ENCODE data around the gene NDUFC2.
"Not testable (repeated sequence)": the region's sequence is repeated elsewhere in the genome, so short reads cannot be mapped to it uniquely, and the experiment has no call there.

The NDUFC2 gene

GRCh38 chr11:78030429-78031325 is 49.0 kb downstream of the NDUFC2 start:
- no peak for DNase-seq (ENCODE audit: low read depth)

- not testable (repeated sequence) for DNase-seq (ENCODE audit: low read depth)
These were observed 51.2 kb downstream of the NDUFC2 start for GRCh38 chr11:78028423-78028822.

GRCh38 chr11:78027759-78028158 is 51.9 kb downstream of the NDUFC2 start:
- no peak for DNase-seq (ENCODE audit: low read depth)

- no peak for DNase-seq (ENCODE audit: low read depth)
These were observed 54.3 kb downstream of the NDUFC2 start for GRCh38 chr11:78025378-78025777.

- DNase-seq (ENCODE audit: low read depth), result no peak
These were observed 56.2 kb downstream of the NDUFC2 start for GRCh38 chr11:78023426-78023825.

GRCh38 chr11:78022397-78023396 is 57.0 kb downstream of the NDUFC2 start, which contains the start of gene KCTD14:
TSS of gene KCTD14 (minus strand) at chr11:78023276. CDS start at chr11:78023249, 27 bp downstream.
- DNase-seq (ENCODE audit: low read depth), result no peak

- DNase-seq (ENCODE audit: low read depth), result no peak
These were observed 58.1 kb downstream of the NDUFC2 start for GRCh38 chr11:78021611-78022010.

- no peak for DNase-seq (ENCODE audit: low read depth)
These were observed 59.4 kb downstream of the NDUFC2 start for GRCh38 chr11:78020246-78020645.

- DNase-seq (ENCODE audit: low read depth), result no peak
These were observed 59.9 kb downstream of the NDUFC2 start for GRCh38 chr11:78019808-78020207.

All from non-pigmented ciliary epithelial cell (primary cell).